ENCODE measurements around the gene RSU1.

DNA sequence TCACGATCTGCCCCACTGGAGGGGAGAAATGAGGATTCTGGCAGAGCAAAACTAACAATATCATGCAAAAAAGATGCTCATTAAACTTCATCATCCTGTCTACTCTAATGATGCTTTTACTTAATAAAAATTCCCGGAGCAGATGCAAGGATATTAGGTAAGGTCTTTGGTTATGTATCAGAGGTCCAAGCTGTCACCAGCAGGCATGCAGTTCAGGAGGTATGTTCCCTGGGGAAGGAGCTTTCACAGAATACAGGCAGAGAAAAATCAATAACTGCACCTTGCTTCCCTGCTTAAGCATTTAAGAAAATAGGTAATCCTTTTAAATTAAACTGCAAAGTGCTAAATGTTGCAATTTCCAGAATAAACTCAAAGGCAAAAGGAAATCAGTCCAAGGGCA lies 213.9 kb downstream of the RSU1 start:
- TF ChIP-seq CTCF (IDR thresholded peaks at IDR 0.05) (no peak), POLR2A (IDR thresholded peaks at IDR 0.05) (no peak)

Data from uterus (tissue), 2 donors.